ENCODE data around the gene ITPR3.

The ITPR3 gene

DNA sequence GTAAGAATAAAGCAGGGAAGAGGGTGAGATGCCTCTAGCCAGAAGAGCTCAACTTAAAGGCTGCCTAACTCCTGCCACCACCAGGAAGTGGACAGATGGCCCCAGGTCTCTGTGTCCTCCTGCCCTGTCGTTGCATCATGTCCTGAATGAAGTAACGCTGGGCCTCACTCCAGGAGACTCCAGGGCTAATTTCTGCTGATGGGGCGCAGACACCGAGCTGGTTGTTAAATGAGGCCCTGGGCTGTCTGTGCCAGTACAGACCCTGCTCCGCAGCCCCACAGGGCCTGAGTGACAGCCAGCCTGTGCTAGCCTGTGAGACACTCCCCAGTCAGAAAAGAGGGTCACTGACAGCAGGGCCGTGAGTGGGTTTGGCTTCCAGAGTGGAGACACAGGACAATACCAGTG, 119.1 kb downstream of the ITPR3 start:
- no peaks in the 10 kb centered on the region; the same call in 1 of the 2 replicates for H3K27me3 ChIP-seq (replicated peaks; ENCODE audit: control insufficient read depth, insufficient read depth, low read length)
- no peak overlapping the region for H3K4me3 ChIP-seq (replicated peaks; ENCODE audit: low read depth, low read length)
- no peaks in the 10 kb centered on the region for H3K36me3 ChIP-seq (ENCODE audit: control insufficient read depth, insufficient read depth, low read length)
- no peak for DNase-seq (ENCODE audit: extremely low read depth, insufficient read length)
- TF ChIP-seq, protein P1, sequence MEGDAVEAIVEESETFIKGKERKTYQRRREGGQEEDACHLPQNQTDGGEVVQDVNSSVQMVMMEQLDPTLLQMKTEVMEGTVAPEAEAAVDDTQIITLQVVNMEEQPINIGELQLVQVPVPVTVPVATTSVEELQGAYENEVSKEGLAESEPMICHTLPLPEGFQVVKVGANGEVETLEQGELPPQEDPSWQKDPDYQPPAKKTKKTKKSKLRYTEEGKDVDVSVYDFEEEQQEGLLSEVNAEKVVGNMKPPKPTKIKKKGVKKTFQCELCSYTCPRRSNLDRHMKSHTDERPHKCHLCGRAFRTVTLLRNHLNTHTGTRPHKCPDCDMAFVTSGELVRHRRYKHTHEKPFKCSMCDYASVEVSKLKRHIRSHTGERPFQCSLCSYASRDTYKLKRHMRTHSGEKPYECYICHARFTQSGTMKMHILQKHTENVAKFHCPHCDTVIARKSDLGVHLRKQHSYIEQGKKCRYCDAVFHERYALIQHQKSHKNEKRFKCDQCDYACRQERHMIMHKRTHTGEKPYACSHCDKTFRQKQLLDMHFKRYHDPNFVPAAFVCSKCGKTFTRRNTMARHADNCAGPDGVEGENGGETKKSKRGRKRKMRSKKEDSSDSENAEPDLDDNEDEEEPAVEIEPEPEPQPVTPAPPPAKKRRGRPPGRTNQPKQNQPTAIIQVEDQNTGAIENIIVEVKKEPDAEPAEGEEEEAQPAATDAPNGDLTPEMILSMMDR (IDR thresholded peaks at IDR 0.05; ENCODE audit: insufficient read depth, low read length, poor library complexity, severe bottlenecking): no peak

DNA sequence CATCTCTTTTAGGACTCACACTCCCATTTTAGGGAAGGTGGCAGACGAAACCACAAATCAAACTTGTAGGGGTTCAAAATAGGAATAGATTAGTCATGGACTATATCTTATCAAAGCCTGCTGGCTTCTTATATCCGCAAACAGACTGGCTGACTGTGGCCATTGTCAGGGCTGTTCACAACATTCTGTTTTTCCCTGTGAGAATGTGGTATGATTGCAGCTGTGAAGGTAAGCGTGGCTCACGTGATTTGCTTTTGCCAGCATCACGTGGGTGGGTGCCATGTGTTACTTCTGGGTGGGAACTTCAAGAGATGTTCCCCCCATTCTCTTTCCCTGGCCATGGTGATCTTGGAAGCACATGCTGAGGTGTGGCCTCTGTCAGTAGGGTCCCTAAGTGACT, 119.7 kb downstream of the ITPR3 start:
- no peak for DNase-seq (ENCODE audit: extremely low read depth, insufficient read length)
- Histone ChIP-seq H3K27me3 (replicated peaks; ENCODE audit: control insufficient read depth, insufficient read depth, low read length) (no peaks in the 10 kb centered on the region), H3K4me3 (replicated peaks; ENCODE audit: low read depth, low read length) (no peak overlapping the region), H3K36me3 (ENCODE audit: control insufficient read depth, insufficient read depth, low read length) (no peaks in the 10 kb centered on the region)
- TF ChIP-seq, protein P1 (IDR thresholded peaks at IDR 0.05; ENCODE audit: insufficient read depth, low read length, poor library complexity, severe bottlenecking): no peak

DNA sequence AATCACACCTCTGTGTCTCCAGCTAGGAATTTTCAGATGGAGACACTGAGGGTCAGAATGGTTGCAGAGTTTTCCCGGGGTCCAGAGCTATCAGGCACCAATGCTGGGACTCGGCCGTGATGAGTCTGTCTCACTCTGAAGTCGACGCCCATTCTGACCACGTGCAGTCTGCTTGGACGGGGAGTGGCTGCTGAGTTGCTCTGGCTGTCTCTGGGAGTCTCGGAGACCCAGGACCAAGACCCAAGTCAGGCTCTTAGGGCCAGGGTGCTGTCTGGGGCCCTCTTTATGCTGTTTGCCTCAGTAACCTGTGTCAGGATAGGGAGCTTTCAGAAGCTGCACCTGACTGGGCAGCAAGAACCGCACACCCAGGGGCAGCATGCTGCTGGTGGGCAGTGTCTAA, 121.0 kb downstream of the ITPR3 start:
- no peaks in the 10 kb centered on the region for H3K36me3 ChIP-seq (ENCODE audit: control insufficient read depth, insufficient read depth, low read length)
- no peaks in the 10 kb centered on the region for H3K27me3 ChIP-seq (replicated peaks; ENCODE audit: control insufficient read depth, insufficient read depth, low read length)
- DNase-seq (ENCODE audit: extremely low read depth, insufficient read length): no peak
- TF ChIP-seq, protein P1 (IDR thresholded peaks at IDR 0.05; ENCODE audit: insufficient read depth, low read length, poor library complexity, severe bottlenecking): no peak
- H3K4me3 ChIP-seq (replicated peaks; ENCODE audit: low read depth, low read length): no peak overlapping the region

DNA sequence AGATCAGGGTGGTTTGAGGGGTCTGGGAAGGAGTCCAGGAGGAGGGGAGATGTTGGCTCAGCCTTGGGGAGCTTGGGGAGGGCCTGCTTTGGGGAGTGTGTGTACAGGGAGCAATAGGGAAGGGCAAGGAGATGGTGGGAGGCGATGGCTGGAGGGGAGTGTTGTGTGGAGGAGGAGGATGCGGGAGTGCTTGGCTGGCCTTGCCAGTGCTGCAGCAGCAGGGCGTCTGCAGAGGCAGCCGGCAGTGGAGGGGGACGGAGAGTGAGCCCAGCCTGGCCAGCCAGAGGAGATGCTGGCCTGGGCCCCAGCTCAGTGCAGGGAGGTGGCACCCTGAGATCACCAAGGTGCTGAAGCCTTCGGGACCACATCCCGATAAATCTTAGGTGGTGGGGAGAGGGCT, 121.7 kb downstream of the ITPR3 start:
- no peaks in the 10 kb centered on the region for H3K36me3 ChIP-seq (ENCODE audit: control insufficient read depth, insufficient read depth, low read length)
- no peak overlapping the region for H3K4me3 ChIP-seq (replicated peaks; ENCODE audit: low read depth, low read length)
- DNase-seq (ENCODE audit: extremely low read depth, insufficient read length): no peak
- no peaks in the 10 kb centered on the region; the same call in 1 of the 2 replicates for H3K27me3 ChIP-seq (replicated peaks; ENCODE audit: control insufficient read depth, insufficient read depth, low read length)
- TF ChIP-seq, protein P1 (IDR thresholded peaks at IDR 0.05; ENCODE audit: insufficient read depth, low read length, poor library complexity, severe bottlenecking): no peak

DNA sequence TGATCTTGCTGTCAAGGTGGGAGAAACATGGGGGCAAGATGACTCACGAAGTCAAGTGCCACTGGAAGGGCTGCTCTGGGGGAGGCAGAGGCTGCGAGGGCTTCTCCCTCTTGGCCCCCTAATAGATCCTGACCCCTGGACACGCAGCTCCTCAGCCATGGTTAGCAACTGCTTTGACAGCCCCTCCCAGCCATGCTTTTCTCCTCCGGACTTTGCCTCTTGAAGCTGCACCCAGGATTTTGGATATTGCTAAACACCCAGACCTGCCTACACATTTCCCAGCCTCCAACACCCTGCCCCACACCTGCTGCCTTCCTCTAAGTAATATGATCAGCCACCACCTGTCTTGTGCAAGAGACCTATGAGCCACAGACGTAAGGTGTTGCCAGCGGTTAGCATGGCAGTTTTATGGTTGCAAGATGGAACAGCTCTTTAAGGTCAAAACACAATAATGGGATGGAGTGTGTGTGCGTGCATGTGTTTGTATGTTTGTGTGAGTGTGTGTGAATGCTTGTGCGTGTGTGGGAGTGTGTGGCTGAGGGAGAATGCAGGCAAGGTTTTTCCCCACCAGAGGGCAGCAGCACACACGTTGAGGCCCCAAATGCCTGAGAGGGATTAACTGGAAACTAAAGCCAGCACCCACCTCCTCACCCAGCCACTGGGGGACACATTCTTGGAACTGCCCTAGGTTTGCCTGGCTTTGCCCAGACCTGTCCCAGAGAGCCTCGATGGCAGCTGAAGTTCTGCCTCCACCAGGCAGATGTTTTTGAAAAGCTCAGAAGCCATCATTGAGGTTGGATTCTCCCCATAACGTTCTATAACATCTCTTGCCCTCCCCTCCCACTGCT, 123.1 kb downstream of the ITPR3 start:
- TF ChIP-seq, protein P1 (IDR thresholded peaks at IDR 0.05; ENCODE audit: insufficient read depth, low read length, poor library complexity, severe bottlenecking): peak; percentile 91
- peak; percentile 31 for DNase-seq (ENCODE audit: extremely low read depth, insufficient read length)
- Histone ChIP-seq H3K4me3 (replicated peaks; ENCODE audit: low read depth, low read length) (no peak overlapping the region), H3K36me3 (ENCODE audit: control insufficient read depth, insufficient read depth, low read length) (no peaks in the 10 kb centered on the region), H3K27me3 (replicated peaks; ENCODE audit: control insufficient read depth, insufficient read depth, low read length) (no peaks in the 10 kb centered on the region; the same call in 1 of the 2 replicates)

Data from GM06990 (cell line).